Prostate gland (tissue), 2 donors: ENCODE data around the gene TMEM178A. TPM values are rescaled to one million over a fixed set of nuclear protein-coding genes. Genes with fewer than 3 reads are reported as not detected.

Source experiments
- DNase-seq: peaks from one replicate; pipeline ENCODE4 v3.0.0-alpha.2; 2019; ENCODE audit warnings: low spot score
- H3K27ac ChIP-seq, 2 donors: fragments of 200-600 bp; sonication (generic); 2 replicates each; pipeline ENCODE4 v1.5.1; 2017 to 2019
- H3K27me3 ChIP-seq: fragments of 200-600 bp; sonication (generic); replicated peaks from 2 replicates; pipeline ENCODE4 v1.5.1; 2019; ENCODE audit not compliant: insufficient read depth
- H3K36me3 ChIP-seq, 2 donors: fragments of 200-600 bp; sonication (generic); 1 replicate in 1 of 2; 2 replicates in 1 of 2; pipeline versions ENCODE4 v1.5.1 to v1.8.1; 2017 to 2019
- H3K4me1 ChIP-seq: fragments of 200-600 bp; sonication (generic); replicated peaks from 2 replicates; pipeline ENCODE4 v1.5.1; 2019
- H3K4me3 ChIP-seq, 2 donors: fragments of 200-600 bp; sonication (generic); 2 replicates each; pipeline ENCODE4 v1.5.1; 2017 to 2019
- H3K9me3 ChIP-seq: fragments of 200-600 bp; sonication (generic); 2 replicates; pipeline ENCODE4 v1.5.1; 2017
- POLR2A ChIP-seq: fragments of 450-650 bp; IDR thresholded peaks from one replicate; pipeline ENCODE4 v1.6.1; 2016; ENCODE audit warnings: antibody characterized with exemption, mild to moderate bottlenecking
- POLR2AphosphoS5 ChIP-seq: sonication (generic); formaldehyde crosslinking; IDR thresholded peaks from one replicate; pipeline ENCODE4 v1.6.1; 2017; ENCODE audit warnings: antibody characterized with exemption
- WGBS: methylation state at CpG from one replicate; pipeline ENCODE4 v1.1.5; 2018; 5-methylcytosine and 5-hydroxymethylcytosine counted together
- intact Hi-C: fragments of 100-400 bp; cut with DNase I; formaldehyde crosslinking; loops from one replicate; pipeline ENCODE4 v1.14.2; 2022
- total RNA-seq, 2 donors: library from RNA; depleted of rRNA; stranded (reverse); fragments of >200 nt; gene quantifications; one replicate each; pipeline ENCODE4 v1.1.0, GENCODE V29; 2016
- TF ChIP-seq, protein P1 (sequence below), 4 experiments: fragments of 200-600 bp in 2 of 4; fragments of 450-650 bp in 2 of 4; sonication (generic) in 2 of 4; IDR thresholded peaks; 1 replicate in 3 of 4; 2 replicates in 1 of 4; pipeline ENCODE4 v1.5.1; 2016 to 2019; ENCODE audit warnings: antibody characterized with exemption in 4 of 4, mild to moderate bottlenecking in 2 of 4, moderate library complexity in 2 of 4

TMEM178A gene
- total RNA-seq, 2 donors from 2014 or later = 2.6 to 6.9 TPM

GRCh38 chr2:39757156-39757555 lies 91.4 kb downstream of the TMEM178A start:
- no peaks in the 10 kb centered on the region for H3K27me3 ChIP-seq
- 92% methylated on average over 4 of the region's 4 CpGs for WGBS

GRCh38 chr2:39762448-39762847 lies 96.7 kb downstream of the TMEM178A start:
- no peak for DNase-seq
- WGBS = 29% methylated on average over 2 of the region's 2 CpGs
- Histone ChIP-seq H3K27ac (no peak overlapping the region), H3K4me1 (no peaks in the 10 kb centered on the region), H3K36me3 (no peaks in the 10 kb centered on the region), H3K9me3 (no peaks in the 10 kb centered on the region), H3K4me3 (no peak overlapping the region), H3K27me3 (no peaks in the 10 kb centered on the region)
- intact Hi-C loops = no loop called here
- TF ChIP-seq POLR2AphosphoS5 (no peak), POLR2A (no peak)
- TF ChIP-seq, protein P1, sequence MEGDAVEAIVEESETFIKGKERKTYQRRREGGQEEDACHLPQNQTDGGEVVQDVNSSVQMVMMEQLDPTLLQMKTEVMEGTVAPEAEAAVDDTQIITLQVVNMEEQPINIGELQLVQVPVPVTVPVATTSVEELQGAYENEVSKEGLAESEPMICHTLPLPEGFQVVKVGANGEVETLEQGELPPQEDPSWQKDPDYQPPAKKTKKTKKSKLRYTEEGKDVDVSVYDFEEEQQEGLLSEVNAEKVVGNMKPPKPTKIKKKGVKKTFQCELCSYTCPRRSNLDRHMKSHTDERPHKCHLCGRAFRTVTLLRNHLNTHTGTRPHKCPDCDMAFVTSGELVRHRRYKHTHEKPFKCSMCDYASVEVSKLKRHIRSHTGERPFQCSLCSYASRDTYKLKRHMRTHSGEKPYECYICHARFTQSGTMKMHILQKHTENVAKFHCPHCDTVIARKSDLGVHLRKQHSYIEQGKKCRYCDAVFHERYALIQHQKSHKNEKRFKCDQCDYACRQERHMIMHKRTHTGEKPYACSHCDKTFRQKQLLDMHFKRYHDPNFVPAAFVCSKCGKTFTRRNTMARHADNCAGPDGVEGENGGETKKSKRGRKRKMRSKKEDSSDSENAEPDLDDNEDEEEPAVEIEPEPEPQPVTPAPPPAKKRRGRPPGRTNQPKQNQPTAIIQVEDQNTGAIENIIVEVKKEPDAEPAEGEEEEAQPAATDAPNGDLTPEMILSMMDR (IDR thresholded peaks at IDR 0.05) = no peak

More at GRCh38 chr2:39757156-39757555, 91.4 kb downstream of the TMEM178A start:
- DNase-seq = no peak
- Histone ChIP-seq H3K36me3 (no peaks in the 10 kb centered on the region), H3K27ac (no peak overlapping the region), H3K4me3 (no peak overlapping the region), H3K4me1 (no peaks in the 10 kb centered on the region), H3K9me3 (no peaks in the 10 kb centered on the region)
- no peak for TF ChIP-seq POLR2AphosphoS5
- TF ChIP-seq, protein P1 (IDR thresholded peaks at IDR 0.05) = no peak
- TF ChIP-seq POLR2A = no peak
- intact Hi-C loops = no loop called here

Other genes with a start within 250 kb of the TMEM178A start
- gene MAP4K3, start 228.6 kb upstream of the TMEM178A start, total RNA-seq = 10 to 100 TPM; 34.3 to 41.8 TPM
- gene THUMPD2, start 113.3 kb downstream of the TMEM178A start, total RNA-seq = 10 to 100 TPM; 16.7 to 17.0 TPM